HCT116 (cell line): ENCODE results near the gene ARHGEF16. TPM values are rescaled to one million over a fixed set of nuclear protein-coding genes. Genes with fewer than 3 reads are reported as not detected.

Source experiments
- ATAC-seq: fragments of 200-7000 bp; cut with Tn5 transposase; 2 replicates; pipeline ENCODE4 v1.9.1; 2020; ENCODE audit warnings: mild to moderate bottlenecking, moderate library complexity
- BruUV-seq: library from RNA; stranded (reverse); fragments of 400-500 nt; replicated peaks from 2 replicates; lab custom pipeline; 2021; lab: Mats Ljungman, UMichigan
- CTCF ChIA-PET: fragments of 300-600 bp; sonication (Branson Sonifier 250); formaldehyde crosslinking; loops from one replicate; lab custom pipeline; 2021; ENCODE audit warnings: antibody characterized with exemption; lab: Charles Lee
- POLR2A ChIA-PET: fragments of 300-600, 350-600 bp; sonication (Branson Sonifier 250); formaldehyde crosslinking; loops from one replicate; lab custom pipeline; 2021; ENCODE audit warnings: antibody characterized with exemption; lab: Charles Lee
- RAD21 ChIA-PET, 2 experiments: fragments of 300-600 bp; sonication (Branson Sonifier 250); formaldehyde crosslinking; loops; one replicate each; lab custom pipeline; 2023; ENCODE audit warnings: low total read pairs in 2 of 2; ENCODE audit not compliant: uncharacterized antibody in 2 of 2, unreplicated experiment in 2 of 2, low non-redundant PET in 1 of 2; lab: Charles Lee
- DNase-seq: peaks from one replicate; pipeline ENCODE4 v3.0.0-alpha.2; 2010; ENCODE audit warnings: low read depth, low spot score
- H2AFZ ChIP-seq: fragments of 200-600 bp; shearing (Covaris generic), sonication (generic); 2 replicates; pipeline ENCODE4 v1.6.1; 2017; ENCODE audit warnings: low read depth, mixed run types, mixed read lengths, antibody characterized with exemption, low read length; ENCODE audit not compliant: poor library complexity, severe bottlenecking
- H3K27ac ChIP-seq: 2 replicates; pipeline ENCODE4 v1.5.1; 2012; ENCODE audit warnings: low read depth, low read length
- H3K27me3 ChIP-seq: fragments of 200-600 bp; sonication (generic); 2 replicates; pipeline ENCODE4 v1.6.1; 2016; ENCODE audit warnings: mixed run types, low read length, mixed read lengths; ENCODE audit not compliant: insufficient read depth
- H3K36me3 ChIP-seq, 2 experiments: fragments of 200-500 bp in 1 of 2; fragments of 200-600 bp in 1 of 2; sonication (Bioruptor generic) in 1 of 2; sonication (generic) in 1 of 2; 2 replicates each; pipeline versions ENCODE4 v1.5.1 to v1.6.1; 2014 to 2016; ENCODE audit warnings: low read length in 2 of 2, inconsistent platforms in 1 of 2, mixed read lengths in 1 of 2, mixed run types in 1 of 2; ENCODE audit not compliant: insufficient read depth in 2 of 2, control insufficient read depth in 1 of 2
- H3K4me1 ChIP-seq, 2 experiments: fragments of 200-600 bp in 1 of 2; sonication (generic) in 1 of 2; 2 replicates each; pipeline versions ENCODE4 v1.5.1 to v1.6.1; 2012 to 2017; ENCODE audit warnings: low read length in 2 of 2, inconsistent platforms in 1 of 2, mild to moderate bottlenecking in 1 of 2, mixed read lengths in 1 of 2, mixed run types in 1 of 2, moderate library complexity in 1 of 2; ENCODE audit not compliant: insufficient read depth in 2 of 2, control insufficient read depth in 1 of 2
- H3K4me2 ChIP-seq: fragments of 200-600 bp; sonication (generic); 2 replicates; pipeline ENCODE4 v1.6.1; 2017; ENCODE audit warnings: mixed run types, low read length, mixed read lengths
- H3K4me3 ChIP-seq, 2 experiments: fragments of 200-600 bp in 1 of 2; sonication (generic) in 1 of 2; replicated peaks in 1 of 2; 2 replicates each; pipeline ENCODE4 v1.5.1; 2011 to 2016; ENCODE audit warnings: low read length in 2 of 2, control low read depth in 1 of 2, low read depth in 1 of 2, mild to moderate bottlenecking in 1 of 2, mixed read lengths in 1 of 2, mixed run types in 1 of 2
- H3K79me2 ChIP-seq: fragments of 200-600 bp; sonication (generic); 2 replicates; pipeline ENCODE4 v1.6.1; 2017; ENCODE audit warnings: mild to moderate bottlenecking, mixed run types, low read length, moderate library complexity, mixed read lengths; ENCODE audit not compliant: insufficient read depth
- H3K9ac ChIP-seq: fragments of 200-600 bp; sonication (generic); 2 replicates; pipeline ENCODE4 v1.6.1; 2016; ENCODE audit warnings: low read length, mixed read lengths
- H3K9me2 ChIP-seq: fragments of 200-600 bp; sonication (generic), shearing (Covaris generic); 2 replicates; pipeline ENCODE4 v1.6.1; 2017; ENCODE audit warnings: mixed run types, mild to moderate bottlenecking, moderate library complexity; ENCODE audit not compliant: insufficient read depth
- H3K9me3 ChIP-seq, 2 experiments: fragments of 200-500 bp in 1 of 2; fragments of 200-600 bp in 1 of 2; sonication (Bioruptor generic) in 1 of 2; sonication (generic) in 1 of 2; 2 replicates each; pipeline ENCODE4 v1.6.1; 2014 to 2017; ENCODE audit warnings: low read length in 2 of 2, mixed read lengths in 2 of 2, inconsistent platforms in 1 of 2, low read depth in 1 of 2, mild to moderate bottlenecking in 1 of 2, mixed run types in 1 of 2, moderate library complexity in 1 of 2; ENCODE audit not compliant: control insufficient read depth in 1 of 2, insufficient read depth in 1 of 2
- H4K20me1 ChIP-seq: fragments of 200-600 bp; sonication (generic), shearing (Covaris generic); 2 replicates; pipeline ENCODE4 v1.6.1; 2017; ENCODE audit warnings: mixed run types, mild to moderate bottlenecking, moderate library complexity; ENCODE audit not compliant: insufficient read depth
- CEBPB ChIP-seq: IDR thresholded peaks from 2 replicates; pipeline ENCODE4 v1.6.1; 2012; ENCODE audit warnings: low read depth
- EZH2 ChIP-seq: fragments of 200-600 bp; sonication (generic); IDR thresholded peaks from 2 replicates; pipeline ENCODE4 v1.6.1; 2017; ENCODE audit warnings: antibody characterized with exemption, mixed run types
- FOSL1 ChIP-seq: IDR thresholded peaks from 2 replicates; pipeline ENCODE4 v1.6.1; 2012; ENCODE audit warnings: low read depth
- JUND ChIP-seq: IDR thresholded peaks from 2 replicates; pipeline ENCODE4 v1.6.1; 2012
- POLR2A ChIP-seq: IDR thresholded peaks from 2 replicates; pipeline ENCODE4 v1.7.0; 2011; ENCODE audit warnings: borderline replicate concordance; ENCODE audit not compliant: insufficient read depth, insufficient read length; ENCODE audit errors: extremely low read depth
- SIN3A ChIP-seq: IDR thresholded peaks from 2 replicates; pipeline ENCODE4 v1.6.1; 2012; ENCODE audit warnings: low read depth
- SP1 ChIP-seq: IDR thresholded peaks from 2 replicates; pipeline ENCODE4 v1.6.1; 2012; ENCODE audit warnings: low read depth
- SRF ChIP-seq: IDR thresholded peaks from 2 replicates; pipeline ENCODE4 v1.6.1; 2012; ENCODE audit warnings: low read depth
- YY1 ChIP-seq: IDR thresholded peaks from 2 replicates; pipeline ENCODE4 v1.6.1; 2011; ENCODE audit warnings: low read length, low read depth, moderate library complexity, mild to moderate bottlenecking; ENCODE audit not compliant: insufficient replicate concordance; ENCODE audit errors: extremely low read depth
- ZFX ChIP-seq: fragments of 450-650 bp; IDR thresholded peaks from 2 replicates; pipeline ENCODE4 v1.6.1; 2017
- ZNF274 ChIP-seq: fragments of 200-500 bp; sonication (Bioruptor generic); IDR thresholded peaks from 2 replicates; pipeline ENCODE4 v1.6.1; 2014; ENCODE audit warnings: mild to moderate bottlenecking, low read depth, low read length, inconsistent platforms
- intact Hi-C: fragments of 100-400 bp; cut with micrococcal nuclease; formaldehyde crosslinking; loops from 2 replicates; pipeline ENCODE4 v1.10.0; 2022
- total RNA-seq: library from RNA; stranded (reverse); gene quantifications from one replicate; pipeline ENCODE4 v1.2.1, GENCODE V29; 2021; ENCODE audit not compliant: unreplicated experiment
- TF ChIP-seq, protein P1 (sequence below), 3 experiments: fragments of 200-600 bp in 1 of 3; sonication (generic) in 1 of 3; IDR thresholded peaks in 2 of 3; conservative IDR thresholded peaks in 1 of 3; 2 replicates each; pipeline ENCODE4 v1.5.1; 2012 to 2017; ENCODE audit warnings: low read depth in 2 of 3, low read length in 2 of 3, antibody characterized with exemption in 1 of 3, borderline replicate concordance in 1 of 3, control low read depth in 1 of 3, mild to moderate bottlenecking in 1 of 3, mixed read lengths in 1 of 3, mixed run types in 1 of 3, moderate library complexity in 1 of 3; ENCODE audit not compliant: insufficient read depth in 1 of 3
- TF ChIP-seq, protein P2 (sequence below): IDR thresholded peaks from 2 replicates; pipeline ENCODE4 v1.6.1; 2012
- TF ChIP-seq, protein P3 (sequence below): IDR thresholded peaks from 2 replicates; pipeline ENCODE4 v1.6.1; 2012
- TF ChIP-seq, protein P4 (sequence below): IDR thresholded peaks from 2 replicates; pipeline ENCODE4 v1.6.1; 2012; ENCODE audit warnings: low read depth

The ARHGEF16 gene
- total RNA-seq, 1 experiment from 2014 or later, result 37.4 TPM

DNA sequence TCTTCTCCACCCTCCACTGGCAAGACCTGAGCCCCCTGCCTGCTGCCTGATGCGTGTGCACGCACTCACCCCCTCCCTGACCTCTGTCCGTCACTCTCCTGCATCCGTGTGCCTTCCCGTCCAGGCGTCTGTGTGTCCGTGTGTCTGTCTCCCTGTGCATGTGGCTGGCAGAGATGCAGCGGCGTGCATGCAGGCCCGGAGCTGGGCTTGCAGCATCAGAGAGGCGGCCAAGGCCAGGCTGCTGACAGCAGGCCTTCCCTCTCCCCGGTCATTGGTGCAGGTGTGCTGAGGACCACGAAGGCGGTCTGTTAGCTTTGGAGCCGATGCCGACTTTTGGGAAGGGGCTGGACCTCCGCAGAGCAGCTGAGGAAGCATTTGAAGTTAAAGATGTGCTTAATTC, 22.8 kb upstream of the ARHGEF16 start:
- Histone ChIP-seq H3K4me3 (no peak overlapping the region), H3K4me1 (no peaks in the 10 kb centered on the region), H3K9me2 (no peaks in the 10 kb centered on the region), H2AFZ (no peak overlapping the region), H3K9ac (no peak overlapping the region), H3K27ac (no peak overlapping the region), H4K20me1 (no peaks in the 10 kb centered on the region), H3K27me3 (no peaks in the 10 kb centered on the region), H3K36me3 (no peaks in the 10 kb centered on the region), H3K79me2 (no peaks in the 10 kb centered on the region), H3K9me3 (no peaks in the 10 kb centered on the region), H3K4me2 (no peak overlapping the region)
- ChIA-PET RAD21 (interaction anchor here in 1 of 2 experiments (0.6 kb wide), 1 partner anchor 1226 kb away, joined by 6 read pairs; no protein-coding TSS in a partner anchor), CTCF (no interaction called here), POLR2A (no interaction called here)
- intact Hi-C loops, result no loop called here
- DNase-seq, result no peak
- TF ChIP-seq SP1, result no peak
- no TSS peak for BruUV-seq
- no peak; the same call in 1 of the 2 replicates for ATAC-seq

DNA sequence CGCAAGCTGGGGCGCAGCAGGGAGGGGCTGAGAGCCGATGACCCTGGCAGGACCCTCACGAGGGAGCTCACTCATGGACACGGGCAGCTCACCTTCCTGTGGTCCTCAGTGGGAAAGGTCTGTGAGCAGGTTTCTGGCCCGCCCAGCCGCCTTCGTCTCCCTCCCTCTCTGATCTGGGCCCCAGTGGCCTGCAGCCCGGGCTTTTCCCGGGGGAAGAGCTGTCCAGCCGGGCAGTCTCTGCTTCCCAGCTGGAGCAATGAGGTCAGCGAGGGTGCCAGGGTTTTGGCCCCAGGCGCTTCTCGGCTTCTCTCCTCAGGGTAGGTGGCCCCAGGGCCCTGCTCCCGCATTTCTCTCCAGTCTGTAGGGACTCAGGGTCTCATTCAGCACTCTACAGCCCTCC, 22.2 kb upstream of the ARHGEF16 start:
- CTCF ChIA-PET, result no interaction called here
- POLR2A ChIA-PET, result no interaction called here
- intact Hi-C loops, result no loop called here
- TF ChIP-seq, protein P1, sequence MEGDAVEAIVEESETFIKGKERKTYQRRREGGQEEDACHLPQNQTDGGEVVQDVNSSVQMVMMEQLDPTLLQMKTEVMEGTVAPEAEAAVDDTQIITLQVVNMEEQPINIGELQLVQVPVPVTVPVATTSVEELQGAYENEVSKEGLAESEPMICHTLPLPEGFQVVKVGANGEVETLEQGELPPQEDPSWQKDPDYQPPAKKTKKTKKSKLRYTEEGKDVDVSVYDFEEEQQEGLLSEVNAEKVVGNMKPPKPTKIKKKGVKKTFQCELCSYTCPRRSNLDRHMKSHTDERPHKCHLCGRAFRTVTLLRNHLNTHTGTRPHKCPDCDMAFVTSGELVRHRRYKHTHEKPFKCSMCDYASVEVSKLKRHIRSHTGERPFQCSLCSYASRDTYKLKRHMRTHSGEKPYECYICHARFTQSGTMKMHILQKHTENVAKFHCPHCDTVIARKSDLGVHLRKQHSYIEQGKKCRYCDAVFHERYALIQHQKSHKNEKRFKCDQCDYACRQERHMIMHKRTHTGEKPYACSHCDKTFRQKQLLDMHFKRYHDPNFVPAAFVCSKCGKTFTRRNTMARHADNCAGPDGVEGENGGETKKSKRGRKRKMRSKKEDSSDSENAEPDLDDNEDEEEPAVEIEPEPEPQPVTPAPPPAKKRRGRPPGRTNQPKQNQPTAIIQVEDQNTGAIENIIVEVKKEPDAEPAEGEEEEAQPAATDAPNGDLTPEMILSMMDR (IDR thresholded peaks at IDR 0.05 in 2 of 3, conservative IDR thresholded peaks at IDR 0.05 in 1 of 3; ENCODE audit: borderline replicate concordance in 1 of 3, insufficient read depth in 1 of 3, low read depth in 2 of 3, low read length in 2 of 3), result no peak
- TF ChIP-seq YY1 (no peak), CEBPB (no peak), ZNF274 (no peak), ZFX (no peak), JUND (no peak), FOSL1 (no peak), SRF (no peak), EZH2 (no peak), SIN3A (no peak), POLR2A (no peak)
- TF ChIP-seq, protein P2, sequence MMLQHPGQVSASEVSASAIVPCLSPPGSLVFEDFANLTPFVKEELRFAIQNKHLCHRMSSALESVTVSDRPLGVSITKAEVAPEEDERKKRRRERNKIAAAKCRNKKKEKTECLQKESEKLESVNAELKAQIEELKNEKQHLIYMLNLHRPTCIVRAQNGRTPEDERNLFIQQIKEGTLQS, result no peak
- TF ChIP-seq, protein P3, sequence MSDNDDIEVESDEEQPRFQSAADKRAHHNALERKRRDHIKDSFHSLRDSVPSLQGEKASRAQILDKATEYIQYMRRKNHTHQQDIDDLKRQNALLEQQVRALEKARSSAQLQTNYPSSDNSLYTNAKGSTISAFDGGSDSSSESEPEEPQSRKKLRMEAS, result no peak
- TF ChIP-seq, protein P4, sequence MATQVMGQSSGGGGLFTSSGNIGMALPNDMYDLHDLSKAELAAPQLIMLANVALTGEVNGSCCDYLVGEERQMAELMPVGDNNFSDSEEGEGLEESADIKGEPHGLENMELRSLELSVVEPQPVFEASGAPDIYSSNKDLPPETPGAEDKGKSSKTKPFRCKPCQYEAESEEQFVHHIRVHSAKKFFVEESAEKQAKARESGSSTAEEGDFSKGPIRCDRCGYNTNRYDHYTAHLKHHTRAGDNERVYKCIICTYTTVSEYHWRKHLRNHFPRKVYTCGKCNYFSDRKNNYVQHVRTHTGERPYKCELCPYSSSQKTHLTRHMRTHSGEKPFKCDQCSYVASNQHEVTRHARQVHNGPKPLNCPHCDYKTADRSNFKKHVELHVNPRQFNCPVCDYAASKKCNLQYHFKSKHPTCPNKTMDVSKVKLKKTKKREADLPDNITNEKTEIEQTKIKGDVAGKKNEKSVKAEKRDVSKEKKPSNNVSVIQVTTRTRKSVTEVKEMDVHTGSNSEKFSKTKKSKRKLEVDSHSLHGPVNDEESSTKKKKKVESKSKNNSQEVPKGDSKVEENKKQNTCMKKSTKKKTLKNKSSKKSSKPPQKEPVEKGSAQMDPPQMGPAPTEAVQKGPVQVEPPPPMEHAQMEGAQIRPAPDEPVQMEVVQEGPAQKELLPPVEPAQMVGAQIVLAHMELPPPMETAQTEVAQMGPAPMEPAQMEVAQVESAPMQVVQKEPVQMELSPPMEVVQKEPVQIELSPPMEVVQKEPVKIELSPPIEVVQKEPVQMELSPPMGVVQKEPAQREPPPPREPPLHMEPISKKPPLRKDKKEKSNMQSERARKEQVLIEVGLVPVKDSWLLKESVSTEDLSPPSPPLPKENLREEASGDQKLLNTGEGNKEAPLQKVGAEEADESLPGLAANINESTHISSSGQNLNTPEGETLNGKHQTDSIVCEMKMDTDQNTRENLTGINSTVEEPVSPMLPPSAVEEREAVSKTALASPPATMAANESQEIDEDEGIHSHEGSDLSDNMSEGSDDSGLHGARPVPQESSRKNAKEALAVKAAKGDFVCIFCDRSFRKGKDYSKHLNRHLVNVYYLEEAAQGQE, result no peak

More for the DNA sequence above, 22.2 kb upstream of the ARHGEF16 start:
- no peaks in the 10 kb centered on the region for H3K27me3 ChIP-seq
- BruUV-seq, result no TSS peak
- no peaks in the 10 kb centered on the region for H3K9me2 ChIP-seq
- no peak overlapping the region for H3K27ac ChIP-seq
- RAD21 ChIA-PET, result no interaction called here
- H3K4me1 ChIP-seq, result no peaks in the 10 kb centered on the region
- no peaks in the 10 kb centered on the region for H4K20me1 ChIP-seq
- no peaks in the 10 kb centered on the region for H3K9me3 ChIP-seq
- ATAC-seq, result no peak
- H3K4me3 ChIP-seq, result no peak overlapping the region
- H3K9ac ChIP-seq, result no peak overlapping the region
- no peak for DNase-seq
- H2AFZ ChIP-seq, result no peak overlapping the region
- no peak overlapping the region for H3K4me2 ChIP-seq
- no peaks in the 10 kb centered on the region for H3K36me3 ChIP-seq
- H3K79me2 ChIP-seq, result no peaks in the 10 kb centered on the region
